Endodermal cell (in vitro differentiated cells): ENCODE data around the gene CSRP3. TPM values are rescaled to one million over a fixed set of nuclear protein-coding genes. Genes with fewer than 3 reads are reported as not detected.

Experiments used
- DNase-seq: peaks from one replicate; pipeline ENCODE4 v3.0.0-alpha.2; 2017
- H3K27ac ChIP-seq: 2 replicates; pipeline ENCODE4 v1.5.1; 2013; ENCODE audit warnings: mild to moderate bottlenecking, low read depth, low read length, moderate library complexity
- H3K27me3 ChIP-seq: 2 replicates; pipeline ENCODE4 v1.6.1; 2013; ENCODE audit warnings: mild to moderate bottlenecking, low read length, moderate library complexity; ENCODE audit not compliant: insufficient read depth, control insufficient read depth, poor library complexity, severe bottlenecking
- H3K36me3 ChIP-seq: 2 replicates; pipeline ENCODE4 v1.7.0; 2013; ENCODE audit warnings: mild to moderate bottlenecking, low read length, moderate library complexity; ENCODE audit not compliant: control insufficient read depth, insufficient read depth
- H3K4me1 ChIP-seq: one replicate; pipeline ENCODE4 v1.7.0; 2013; ENCODE audit warnings: low read length; ENCODE audit not compliant: control insufficient read depth, insufficient read depth
- H3K4me3 ChIP-seq: 2 replicates; pipeline ENCODE4 v1.5.1; 2013; ENCODE audit warnings: mild to moderate bottlenecking, low read length, moderate library complexity
- H3K9ac ChIP-seq: 2 replicates; pipeline ENCODE4 v1.6.1; 2013; ENCODE audit warnings: mild to moderate bottlenecking, low read length, moderate library complexity; ENCODE audit not compliant: poor library complexity, severe bottlenecking; ENCODE audit errors: extremely low read depth
- H3K9me3 ChIP-seq: 2 replicates; pipeline ENCODE4 v1.6.1; 2013; ENCODE audit warnings: mild to moderate bottlenecking, low read length, moderate library complexity; ENCODE audit not compliant: control insufficient read depth
- H3K27ac Mint-ChIP-seq: 2 replicates; pipeline ENCODE4 v1.8.0; 2020; ENCODE audit warnings: mixed read lengths
- H3K27me3 Mint-ChIP-seq: 2 replicates; pipeline ENCODE4 v1.8.0; 2021; ENCODE audit warnings: mild to moderate bottlenecking, mixed read lengths; ENCODE audit not compliant: insufficient read depth
- H3K36me3 Mint-ChIP-seq: 2 replicates; pipeline ENCODE4 v1.8.0; 2020; ENCODE audit warnings: low read depth, mixed read lengths
- H3K4me1 Mint-ChIP-seq: 2 replicates; pipeline ENCODE4 v1.8.0; 2020; ENCODE audit warnings: mixed read lengths
- H3K4me3 Mint-ChIP-seq: 2 replicates; pipeline ENCODE4 v1.8.0; 2020; ENCODE audit warnings: mild to moderate bottlenecking, moderate library complexity, mixed read lengths
- H3K9me3 Mint-ChIP-seq: 2 replicates; pipeline ENCODE4 v1.8.0; 2020; ENCODE audit warnings: mild to moderate bottlenecking, mixed read lengths
- whole genome bisulfite sequencing, 2 experiments: methylation state at CpG; one replicate each; pipeline versions ENCODE4 v1.1.5 to v1.1.7; 2013; ENCODE audit warnings: missing lambda C conversion rate in 2 of 2, mixed read lengths in 1 of 2; ENCODE audit not compliant: insufficient coverage in 1 of 2, insufficient read length in 1 of 2; 5-methylcytosine and 5-hydroxymethylcytosine counted together
- total RNA-seq, 2 donors: library from RNA; stranded (reverse); fragmentation: NEBNext Ultra II Directional in 1 of 2; extraction: Animal tissue kit (Norgen Biotek cat#: 25700) in 1 of 2; gene quantifications; 2 replicates in 1 of 2; 3 replicates in 1 of 2; pipeline ENCODE4 v1.2.1, GENCODE V29; 2021
- TF ChIP-seq, protein P1 (sequence below): fragments of 200-600 bp; sonication (generic); conservative IDR thresholded peaks from 2 replicates; pipeline ENCODE4 v1.5.0; 2021; ENCODE audit warnings: antibody characterized with exemption, mild to moderate bottlenecking

Gene CSRP3
- total RNA-seq, 2 donors from 2014 or later = not detected

DNA sequence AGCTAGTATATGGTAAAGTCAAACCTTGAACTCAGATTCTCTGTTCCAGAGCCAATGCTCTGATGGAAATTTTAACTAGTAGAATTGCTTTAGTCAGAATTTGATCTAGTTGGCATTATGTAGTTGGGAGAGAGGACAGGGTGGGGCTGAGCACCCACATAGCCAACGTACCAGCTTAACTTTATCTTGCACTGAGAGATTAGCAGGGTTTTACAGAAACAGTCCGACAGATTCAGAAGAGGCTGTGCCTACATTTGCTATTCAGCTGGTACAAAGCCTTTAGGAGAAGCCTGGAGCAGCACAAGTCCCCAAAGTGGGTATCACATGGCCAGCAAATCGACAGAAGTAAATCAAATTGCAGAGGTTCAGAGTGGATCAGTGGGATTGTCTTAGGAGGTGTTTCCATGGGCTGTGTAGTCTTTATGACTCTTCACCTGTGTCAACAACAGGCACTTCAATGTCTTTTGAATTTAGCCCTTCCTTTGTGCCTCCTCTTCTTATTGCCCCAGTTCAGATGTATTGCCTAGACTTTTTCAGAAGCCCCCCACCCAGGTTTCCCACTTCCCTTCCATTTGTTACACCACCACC, 7.3 kb upstream of the CSRP3 start:
- peaks cover 75% of the 10 kb centered on the region for H3K27me3 Mint-ChIP-seq
- TF ChIP-seq, protein P1, sequence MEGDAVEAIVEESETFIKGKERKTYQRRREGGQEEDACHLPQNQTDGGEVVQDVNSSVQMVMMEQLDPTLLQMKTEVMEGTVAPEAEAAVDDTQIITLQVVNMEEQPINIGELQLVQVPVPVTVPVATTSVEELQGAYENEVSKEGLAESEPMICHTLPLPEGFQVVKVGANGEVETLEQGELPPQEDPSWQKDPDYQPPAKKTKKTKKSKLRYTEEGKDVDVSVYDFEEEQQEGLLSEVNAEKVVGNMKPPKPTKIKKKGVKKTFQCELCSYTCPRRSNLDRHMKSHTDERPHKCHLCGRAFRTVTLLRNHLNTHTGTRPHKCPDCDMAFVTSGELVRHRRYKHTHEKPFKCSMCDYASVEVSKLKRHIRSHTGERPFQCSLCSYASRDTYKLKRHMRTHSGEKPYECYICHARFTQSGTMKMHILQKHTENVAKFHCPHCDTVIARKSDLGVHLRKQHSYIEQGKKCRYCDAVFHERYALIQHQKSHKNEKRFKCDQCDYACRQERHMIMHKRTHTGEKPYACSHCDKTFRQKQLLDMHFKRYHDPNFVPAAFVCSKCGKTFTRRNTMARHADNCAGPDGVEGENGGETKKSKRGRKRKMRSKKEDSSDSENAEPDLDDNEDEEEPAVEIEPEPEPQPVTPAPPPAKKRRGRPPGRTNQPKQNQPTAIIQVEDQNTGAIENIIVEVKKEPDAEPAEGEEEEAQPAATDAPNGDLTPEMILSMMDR = no peak
- H3K4me3 Mint-ChIP-seq = no peak overlapping the region
- no peak overlapping the region for H3K4me3 ChIP-seq
- H3K36me3 ChIP-seq = no peaks in the 10 kb centered on the region
- H3K27me3 ChIP-seq = peaks cover 69% of the 10 kb centered on the region
- H3K27ac Mint-ChIP-seq = no peak overlapping the region
- no peaks in the 10 kb centered on the region for H3K9me3 ChIP-seq
- no peaks in the 10 kb centered on the region for H3K36me3 Mint-ChIP-seq
- H3K27ac ChIP-seq = no peak overlapping the region
- no peak for DNase-seq
- no peaks in the 10 kb centered on the region for H3K9me3 Mint-ChIP-seq
- WGBS, 2 experiments = 91 to 100% methylated on average over 2 to 3 of the region's 3 CpGs
- peaks cover 2% of the 10 kb centered on the region for H3K4me1 ChIP-seq
- no peak overlapping the region for H3K9ac ChIP-seq
- H3K4me1 Mint-ChIP-seq = peaks cover 10% of the 10 kb centered on the region

DNA sequence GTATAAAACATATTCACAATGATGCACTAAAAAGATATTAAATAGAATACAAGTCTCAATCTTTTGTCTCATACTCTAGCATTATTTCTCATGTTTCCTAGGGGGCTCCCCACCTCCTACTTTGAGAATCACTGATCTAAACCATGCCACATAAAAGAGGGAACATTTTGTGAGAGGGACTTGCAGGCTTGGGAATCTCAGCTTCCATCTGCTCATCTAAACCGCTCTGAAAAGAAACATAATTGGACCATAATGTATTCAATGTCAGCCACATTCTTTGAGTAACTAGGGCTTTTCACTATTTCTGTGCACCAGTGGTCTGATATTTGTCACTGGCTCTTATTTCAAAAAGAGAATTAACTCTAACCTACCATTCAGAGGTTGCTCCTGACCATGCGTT, 6.4 kb upstream of the CSRP3 start:
- Histone ChIP-seq H3K9ac (no peak overlapping the region), H3K9me3 (no peaks in the 10 kb centered on the region), H3K4me1 (peaks cover 2% of the 10 kb centered on the region), H3K36me3 (no peaks in the 10 kb centered on the region), H3K27me3 (peaks cover 60% of the 10 kb centered on the region), H3K27ac (no peak overlapping the region), H3K4me3 (no peak overlapping the region)
- DNase-seq = no peak
- no peak overlapping the region for H3K27ac Mint-ChIP-seq
- H3K4me3 Mint-ChIP-seq = no peak overlapping the region
- peaks cover 10% of the 10 kb centered on the region for H3K4me1 Mint-ChIP-seq
- H3K9me3 Mint-ChIP-seq = no peaks in the 10 kb centered on the region
- peaks cover 68% of the 10 kb centered on the region for H3K27me3 Mint-ChIP-seq
- WGBS, 2 experiments = 93 to 100% methylated on average over 1 to 2 of the region's 2 CpGs
- H3K36me3 Mint-ChIP-seq = no peaks in the 10 kb centered on the region
- TF ChIP-seq, protein P1 = no peak

- WGBS, 2 experiments = 80 to 96% methylated on average over 1 to 4 of the region's 5 CpGs
- peaks cover 2% of the 10 kb centered on the region for H3K4me1 ChIP-seq
- Mint-ChIP-seq H3K9me3 (no peaks in the 10 kb centered on the region), H3K4me3 (no peak overlapping the region), H3K4me1 (peaks cover 8% of the 10 kb centered on the region), H3K36me3 (no peaks in the 10 kb centered on the region), H3K27ac (no peak overlapping the region), H3K27me3 (peaks cover 68% of the 10 kb centered on the region)
- no peaks in the 10 kb centered on the region for H3K36me3 ChIP-seq
- peaks cover 57% of the 10 kb centered on the region for H3K27me3 ChIP-seq
- DNase-seq = no peak
- H3K27ac ChIP-seq = no peak overlapping the region
- TF ChIP-seq, protein P1 = no peak
- no peaks in the 10 kb centered on the region for H3K9me3 ChIP-seq
- no peak overlapping the region for H3K9ac ChIP-seq
- H3K4me3 ChIP-seq = no peak overlapping the region
Observed at GRCh38 chr11:19204836-19205235, 3.1 kb upstream of the CSRP3 start.
